Activated B cell treated with CpG ODN at 0.5 μM for 24 hours (primary cell): ENCODE data around the gene CLEC14A. TPM values are rescaled to one million over a fixed set of nuclear protein-coding genes. Genes with fewer than 3 reads are reported as not detected.

Experiments used
- ATAC-seq: fragments of 200-7000 bp; cut with Tn5 transposase; one replicate; pipeline ENCODE4 v1.10.0; 2021; ENCODE audit warnings: low read depth, mild to moderate bottlenecking, moderate library complexity
- CTCF ChIA-PET: fragments of 350-600 bp; sonication (Branson Sonifier 250); formaldehyde crosslinking; loops from one replicate; lab custom pipeline; 2021; ENCODE audit warnings: antibody characterized with exemption; lab: Charles Lee
- POLR2A ChIA-PET: fragments of 350-600 bp; sonication (Branson Sonifier 250); formaldehyde crosslinking; loops from one replicate; lab custom pipeline; 2021; ENCODE audit warnings: antibody characterized with exemption; lab: Charles Lee
- DNase-seq: peaks from one replicate; pipeline ENCODE4 v3.0.0; 2022
- H3K27ac Mint-ChIP-seq: one replicate; pipeline ENCODE4 v1.8.0; 2020; ENCODE audit warnings: mixed read lengths
- H3K27me3 Mint-ChIP-seq: one replicate; pipeline ENCODE4 v1.8.0; 2021; ENCODE audit warnings: mixed read lengths
- H3K36me3 Mint-ChIP-seq: one replicate; pipeline ENCODE4 v1.8.0; 2021; ENCODE audit warnings: low read depth, mixed read lengths
- H3K4me1 Mint-ChIP-seq: one replicate; pipeline ENCODE4 v1.8.0; 2021; ENCODE audit warnings: mixed read lengths
- H3K4me3 Mint-ChIP-seq: one replicate; pipeline ENCODE4 v1.8.0; 2020; ENCODE audit warnings: mild to moderate bottlenecking, mixed read lengths
- H3K9me3 Mint-ChIP-seq: one replicate; pipeline ENCODE4 v1.8.0; 2020; ENCODE audit warnings: mixed read lengths
- CTCF ChIP-seq: fragments of 200-600 bp; IDR thresholded peaks from one replicate; pipeline ENCODE4 v1.8.0; 2022; ENCODE audit warnings: antibody characterized with exemption, mild to moderate bottlenecking
- intact Hi-C: fragments of 100-400 bp; cut with micrococcal nuclease; formaldehyde crosslinking; loops from one replicate; pipeline ENCODE4 v1.15.1; 2024
- total RNA-seq: library from RNA; stranded (reverse); gene quantifications from 2 replicates; pipeline ENCODE4 v1.2.3, GENCODE V29; 2022

The CLEC14A gene
- total RNA-seq, 1 donor from 2014 or later: not detected

DNA sequence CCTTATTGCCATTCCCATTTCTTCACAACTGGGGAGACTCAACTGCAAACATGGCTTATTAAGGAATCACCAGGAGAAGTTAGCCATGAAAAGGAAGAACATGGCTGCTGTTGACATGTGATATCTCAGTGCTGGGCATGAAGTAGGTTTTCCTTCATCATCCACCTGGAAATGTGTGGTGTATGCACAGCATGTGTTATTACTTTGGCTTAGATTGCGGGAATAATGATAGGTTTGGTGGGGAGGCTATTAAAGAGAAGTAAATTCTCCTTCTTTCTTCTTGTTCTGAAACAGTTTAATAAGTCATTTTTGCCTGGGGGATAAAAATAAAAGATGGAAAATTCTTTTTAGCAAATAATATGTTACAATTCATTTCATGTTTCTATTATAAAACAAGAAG, 23.7 kb upstream of the CLEC14A start:
- ATAC-seq: no peak
- no peak for DNase-seq
- no peak overlapping the region for H3K27ac Mint-ChIP-seq
- intact Hi-C loops: no loop called here
- H3K4me1 Mint-ChIP-seq: no peaks in the 10 kb centered on the region
- H3K36me3 Mint-ChIP-seq: no peaks in the 10 kb centered on the region
- ChIA-PET POLR2A (no interaction called here), CTCF (no interaction called here)
- no peak overlapping the region for H3K4me3 Mint-ChIP-seq
- H3K9me3 Mint-ChIP-seq: peaks cover 2% of the 10 kb centered on the region
- H3K27me3 Mint-ChIP-seq: no peaks in the 10 kb centered on the region
- no peak for TF ChIP-seq CTCF

DNA sequence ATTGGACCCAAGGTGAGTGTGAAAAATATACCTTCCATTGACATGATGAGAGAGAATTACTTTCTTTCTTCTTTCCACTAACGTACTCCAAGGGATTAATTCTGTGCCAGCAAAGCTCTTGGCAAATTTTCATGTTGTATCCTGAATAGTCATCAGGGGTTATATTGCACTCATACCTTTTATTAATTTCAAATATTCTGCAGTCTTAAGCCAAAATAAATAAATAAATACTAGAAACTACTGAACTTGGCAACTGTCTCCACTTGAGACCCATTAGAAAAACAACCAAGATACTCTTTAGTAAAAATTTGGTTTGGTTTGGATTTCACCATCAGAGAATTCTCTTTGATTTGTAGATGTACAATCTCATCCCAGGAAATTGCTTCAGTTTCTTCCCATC, 22.1 kb upstream of the CLEC14A start:
- no peaks in the 10 kb centered on the region for H3K27me3 Mint-ChIP-seq
- intact Hi-C loops: no loop called here
- DNase-seq: no peak
- no peak overlapping the region for H3K27ac Mint-ChIP-seq
- H3K4me1 Mint-ChIP-seq: no peaks in the 10 kb centered on the region
- H3K9me3 Mint-ChIP-seq: no peaks in the 10 kb centered on the region
- TF ChIP-seq CTCF: no peak
- ATAC-seq: no peak
- H3K36me3 Mint-ChIP-seq: no peaks in the 10 kb centered on the region
- H3K4me3 Mint-ChIP-seq: no peak overlapping the region
- ChIA-PET CTCF (no interaction called here), POLR2A (no interaction called here)

DNA sequence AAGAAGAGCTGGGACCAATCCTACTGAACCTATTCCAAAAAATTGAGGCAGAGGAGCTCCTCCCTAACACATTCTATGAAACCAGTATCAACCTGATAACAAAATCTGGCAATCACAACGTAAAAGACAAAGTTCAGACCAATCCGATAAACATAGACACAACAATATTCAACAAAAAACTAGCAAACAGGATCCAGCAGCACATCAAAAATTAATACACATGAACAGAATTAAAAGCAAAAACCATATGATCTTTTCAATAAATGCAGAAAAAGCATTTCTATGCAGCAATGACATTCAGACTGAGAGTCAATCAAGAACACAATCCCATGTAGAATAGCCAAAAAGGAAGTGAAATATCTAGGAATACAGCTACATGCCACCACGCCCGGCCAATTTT, 7.0 kb upstream of the CLEC14A start:
- POLR2A ChIA-PET: no interaction called here
- Mint-ChIP-seq H3K36me3 (no peaks in the 10 kb centered on the region), H3K27ac (no peak overlapping the region), H3K27me3 (no peaks in the 10 kb centered on the region), H3K4me1 (no peaks in the 10 kb centered on the region), H3K9me3 (peaks cover 7% of the 10 kb centered on the region), H3K4me3 (no peak overlapping the region)
- intact Hi-C loops: no loop called here
- no peak for TF ChIP-seq CTCF
- no peak for DNase-seq
- CTCF ChIA-PET: no interaction called here
- no peak for ATAC-seq

GRCh38 chr14:38261620-38262019, 5.7 kb upstream of the CLEC14A start:
- no peak for TF ChIP-seq CTCF
- Mint-ChIP-seq H3K4me3 (no peak overlapping the region), H3K9me3 (peaks cover 7% of the 10 kb centered on the region), H3K36me3 (no peaks in the 10 kb centered on the region), H3K27ac (no peak overlapping the region), H3K4me1 (peaks cover under 1% of the 10 kb centered on the region), H3K27me3 (peaks cover 6% of the 10 kb centered on the region)
- ChIA-PET POLR2A (no interaction called here), CTCF (no interaction called here)
- ATAC-seq (no peak), DNase-seq (no peak)
- intact Hi-C loops: no loop called here

DNA sequence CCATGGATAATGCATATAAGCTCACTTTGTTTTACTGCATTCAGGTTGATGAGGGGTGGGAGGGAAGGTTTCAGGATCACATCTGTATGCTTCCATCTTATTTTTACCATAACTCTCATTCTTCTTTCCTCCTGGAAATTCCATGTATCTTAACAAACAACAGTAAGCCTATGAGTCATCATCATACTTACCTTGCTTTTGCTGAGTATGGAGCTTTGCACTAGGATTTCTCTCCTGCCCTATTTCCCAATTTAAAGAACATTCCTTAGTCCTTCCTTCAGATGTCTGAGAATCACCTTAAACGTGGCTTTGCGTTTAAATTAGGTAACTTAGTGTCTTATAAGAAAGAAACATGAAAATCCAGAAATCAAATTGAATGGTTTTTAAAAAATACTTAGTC, 1.6 kb upstream of the CLEC14A start:
- ChIA-PET POLR2A (no interaction called here), CTCF (no interaction called here)
- Mint-ChIP-seq H3K27ac (no peak overlapping the region), H3K27me3 (peaks cover 19% of the 10 kb centered on the region), H3K4me1 (peaks cover 4% of the 10 kb centered on the region), H3K36me3 (no peaks in the 10 kb centered on the region), H3K4me3 (no peak overlapping the region), H3K9me3 (peaks cover 5% of the 10 kb centered on the region)
- TF ChIP-seq CTCF: no peak
- ATAC-seq (no peak), DNase-seq (no peak)
- intact Hi-C loops: no loop called here
